SHP77 (cell line): ENCODE results near the gene RMC1.
"Not testable (repeated sequence)": the region's sequence is repeated elsewhere in the genome, so short reads cannot be mapped to it uniquely, and the experiment has no call there.

ENCODE experiments used
- DNase-seq, 2 experiments: peaks; one replicate each; lab custom pipeline; 2025; lab: John Stamatoyannopoulos, UW

Gene RMC1

GRCh38 chr18:23563377-23564043 is 60.2 kb downstream of the RMC1 start:
- DNase-seq, result no peak

- no peak for DNase-seq
Measured at GRCh38 chr18:23565916-23566547, 62.7 kb downstream of the RMC1 start.

DNA sequence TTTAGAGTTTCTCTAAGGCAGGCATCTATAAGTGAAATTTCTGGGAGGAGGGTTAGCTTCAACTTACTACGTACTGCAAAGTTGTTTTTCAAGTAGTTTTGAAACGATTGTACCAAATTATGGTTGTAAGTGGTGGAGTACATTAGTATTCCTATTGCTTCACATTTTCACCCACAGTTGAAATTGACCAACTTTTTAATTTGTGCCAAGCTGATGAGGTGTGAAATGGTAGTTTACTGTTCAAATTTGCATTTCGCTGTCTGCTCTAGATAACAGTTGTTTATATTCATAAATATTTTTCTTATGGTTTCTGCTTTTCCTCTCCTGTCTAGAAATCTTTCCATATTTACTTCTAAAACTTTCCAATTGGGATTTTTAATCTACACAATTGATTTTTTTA is 64.4 kb downstream of the RMC1 start:
- no peak for DNase-seq

DNA sequence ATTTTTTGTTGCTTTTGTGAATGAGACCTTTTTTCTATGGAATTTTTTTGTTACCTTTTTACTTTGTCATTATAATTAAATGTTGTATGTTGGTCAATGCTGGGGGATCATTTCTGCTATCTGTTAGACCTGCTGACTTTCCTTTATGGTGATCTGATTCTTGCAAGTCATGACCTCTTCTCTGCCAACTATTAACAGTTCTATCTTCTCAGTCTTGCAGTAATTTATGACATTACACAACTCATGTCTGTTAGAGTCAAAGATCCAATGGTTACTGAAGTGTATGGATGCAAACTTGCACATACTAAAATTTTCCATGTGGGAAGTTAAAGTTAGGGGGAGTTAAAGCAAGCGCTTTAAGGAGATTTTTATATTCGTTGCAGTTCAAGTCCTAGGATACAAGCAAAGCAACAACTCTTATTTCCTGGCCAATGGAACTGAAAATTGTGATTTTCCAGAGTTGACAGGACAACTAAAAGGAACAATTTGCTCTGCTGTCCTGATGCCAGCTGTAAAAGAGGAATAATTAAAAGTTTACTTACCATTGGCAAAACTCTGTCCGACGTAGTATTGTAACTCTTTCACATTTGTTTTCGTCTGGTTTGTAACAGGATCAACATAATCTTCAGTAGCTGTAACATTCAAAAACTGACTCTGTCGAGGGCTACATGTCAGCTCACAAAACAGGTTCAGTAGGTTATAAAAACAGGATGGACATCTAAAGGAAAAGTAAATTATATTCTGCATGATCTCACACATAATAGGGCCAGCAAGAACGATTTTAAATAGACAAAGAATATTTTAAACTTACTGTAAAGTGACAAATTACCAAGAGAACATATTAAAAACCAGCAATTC is 65.2 kb downstream of the RMC1 start:
- DNase-seq, result no peak

DNA sequence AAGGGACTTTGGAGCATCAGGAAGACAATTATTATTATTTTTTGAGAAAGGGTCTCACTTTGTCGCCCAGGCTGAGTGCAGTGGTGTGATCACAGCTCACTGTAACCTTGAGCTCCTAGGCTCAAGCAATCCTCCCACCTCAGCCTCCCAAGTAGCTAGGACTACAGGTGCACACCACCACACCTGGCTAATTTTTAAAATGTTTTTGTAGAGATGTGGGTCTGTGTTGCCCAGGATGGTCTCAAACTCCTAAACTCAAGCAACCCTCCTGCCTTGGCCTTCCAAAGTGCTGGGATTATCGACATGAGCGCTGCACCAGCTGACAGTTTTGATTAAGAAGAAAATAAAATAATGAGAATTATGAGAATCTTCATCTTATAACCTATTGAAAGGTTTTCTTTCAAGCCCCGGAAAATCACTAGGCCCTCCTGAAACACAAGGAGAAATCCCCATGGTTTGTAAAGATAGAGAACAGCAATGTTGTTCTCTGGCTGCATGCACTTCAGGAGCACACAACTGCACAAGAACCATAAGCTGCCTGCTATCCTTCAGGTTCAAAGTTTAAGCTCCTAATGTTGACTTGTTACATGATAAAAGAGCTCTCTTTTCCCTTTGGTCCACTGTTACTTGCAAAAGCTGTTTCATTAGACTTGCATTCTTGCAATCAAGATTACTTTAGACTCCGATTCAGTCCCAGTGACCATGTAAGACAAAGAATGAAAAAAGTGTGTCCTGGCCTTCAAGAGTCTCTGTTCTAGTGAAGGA is 66.2 kb downstream of the RMC1 start:
- no peak for DNase-seq

DNA sequence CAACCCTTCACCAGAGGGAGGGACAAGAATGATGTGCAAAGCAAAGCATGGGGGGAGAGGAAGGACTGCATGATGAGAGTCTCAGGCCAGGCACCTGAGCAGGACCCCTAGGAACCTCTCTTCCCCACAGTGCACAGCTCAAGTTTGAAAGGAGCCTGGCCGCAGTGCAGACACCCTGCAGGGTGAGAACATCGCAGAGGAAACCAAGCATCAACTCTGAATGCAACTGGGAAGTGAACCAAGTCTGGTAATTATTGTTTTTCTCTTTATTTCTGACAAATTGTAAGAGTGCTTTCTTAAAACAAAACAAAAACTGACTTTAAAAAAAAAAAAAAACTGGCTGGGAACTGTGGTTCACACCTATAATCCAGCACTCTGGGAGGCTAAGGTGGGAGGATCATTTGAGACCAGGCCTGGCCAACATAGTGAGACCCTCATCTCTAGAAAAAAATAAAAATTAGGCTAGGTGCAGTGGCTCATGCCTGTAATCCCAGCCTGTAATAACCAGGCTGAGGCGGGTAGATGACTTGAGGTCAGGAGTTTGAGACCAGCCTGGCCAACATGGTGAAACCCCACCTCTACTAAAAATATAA is 67.7 kb downstream of the RMC1 start:
- DNase-seq, result no peak

DNA sequence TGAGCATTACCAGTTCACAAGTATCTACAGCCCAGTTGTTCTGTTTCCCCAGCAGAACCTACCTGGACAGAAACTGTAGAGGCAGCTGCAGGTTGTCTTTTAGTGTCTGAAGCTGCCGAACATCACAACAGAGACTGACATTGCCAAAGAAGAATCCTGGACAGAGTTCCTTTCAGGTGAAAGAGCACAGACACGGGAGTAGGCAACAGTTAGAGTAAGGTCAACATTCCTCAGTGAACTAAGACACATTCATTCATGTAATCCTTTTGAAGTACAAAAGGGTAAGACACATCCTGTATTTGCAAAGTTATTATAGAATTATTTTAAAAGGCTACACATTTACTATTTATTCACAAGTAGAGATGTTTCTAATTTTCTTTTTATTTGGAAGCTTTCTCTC is 68.7 kb downstream of the RMC1 start:
- no peak for DNase-seq

GRCh38 chr18:23572570-23572969 is 69.3 kb downstream of the RMC1 start:
- no peak for DNase-seq

DNA sequence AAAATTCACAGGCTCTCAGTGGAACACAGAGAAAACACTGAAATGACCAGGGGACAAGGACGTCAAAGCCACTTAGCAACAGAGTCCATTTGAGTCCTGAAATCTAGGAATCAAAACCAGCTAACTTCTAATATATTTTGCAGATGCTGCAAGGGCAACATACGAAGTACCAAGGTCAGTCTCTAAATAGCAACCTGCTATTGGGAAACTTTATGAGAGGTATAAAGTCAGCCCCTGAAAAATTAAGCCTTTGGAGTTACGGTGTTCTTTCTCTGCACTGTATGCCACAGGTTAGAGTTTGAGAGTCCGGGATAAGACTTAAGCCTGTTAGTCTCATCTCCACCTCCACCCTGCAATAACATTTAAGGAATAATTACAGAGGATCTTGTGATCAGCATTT is 69.7 kb downstream of the RMC1 start:
- DNase-seq, result no peak

DNA sequence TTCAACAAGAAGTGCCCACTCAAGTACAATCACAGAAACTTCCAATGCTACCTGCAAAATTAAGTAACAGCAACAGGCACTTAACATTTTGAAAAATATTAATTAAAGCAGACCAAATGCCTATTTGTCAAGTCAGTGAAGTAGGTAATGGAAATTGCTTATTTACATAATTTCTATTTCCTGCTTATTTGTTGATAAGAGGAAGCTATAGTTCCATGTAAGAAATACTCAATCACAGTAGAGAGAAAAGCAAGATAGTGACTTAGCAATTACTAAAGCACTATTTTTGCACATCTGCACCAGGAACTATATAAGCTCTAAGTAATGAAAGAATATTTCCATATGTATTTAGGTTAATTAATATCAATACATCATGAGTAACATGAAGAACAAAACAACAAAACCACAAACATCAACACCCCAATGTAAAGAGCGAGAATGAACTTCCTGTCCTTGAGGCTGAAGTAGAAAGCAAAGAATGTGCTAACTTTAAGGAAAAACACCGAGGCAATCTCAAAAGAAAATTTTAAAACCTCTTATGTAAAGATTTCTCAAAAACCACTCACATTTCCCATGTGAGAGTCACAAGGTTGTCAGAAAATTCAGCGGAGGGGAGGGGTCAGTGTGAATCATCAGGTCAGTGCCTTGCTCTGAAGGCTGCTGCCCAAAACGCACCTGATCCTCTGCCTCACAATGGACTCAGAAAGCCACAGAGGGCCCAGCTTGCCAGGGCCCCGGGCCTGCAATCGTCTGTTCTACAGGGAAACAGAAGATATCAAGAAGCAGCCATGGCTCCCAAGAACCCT is 70.5 kb downstream of the RMC1 start:
- no peak for DNase-seq

DNA sequence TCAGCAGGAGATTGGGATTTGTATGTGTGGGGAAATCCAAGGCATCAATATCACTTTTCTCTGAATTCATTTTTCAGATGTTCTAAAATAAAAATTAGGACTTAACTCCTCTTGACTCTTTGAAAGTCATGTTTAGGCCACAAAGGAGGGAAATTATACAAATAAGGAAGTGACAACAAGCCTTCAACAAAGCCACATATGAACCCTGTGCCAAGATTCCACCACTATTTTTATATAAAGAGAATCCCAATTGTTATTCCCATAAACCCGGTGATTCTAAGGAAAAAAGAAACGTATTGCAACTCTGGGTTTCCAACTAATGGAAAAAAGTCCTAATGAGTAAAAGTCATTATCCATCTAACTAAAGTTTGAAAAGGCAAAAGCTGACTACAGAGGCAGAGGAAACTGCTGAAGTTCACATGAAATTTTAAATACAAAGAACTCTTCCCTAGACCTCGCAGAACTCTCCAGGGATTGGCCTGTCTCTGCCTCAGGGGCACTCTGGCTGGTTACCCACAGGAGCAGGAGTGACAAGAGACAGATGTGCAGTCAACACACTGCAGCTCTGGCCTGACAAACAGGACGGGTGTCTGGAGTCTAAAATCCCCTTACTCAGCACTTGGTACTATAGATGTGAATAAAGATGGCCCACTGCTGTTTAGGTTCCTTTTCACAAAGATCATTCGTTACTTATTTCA is 71.4 kb downstream of the RMC1 start:
- no peak for DNase-seq

- no peak for DNase-seq
Measured at GRCh38 chr18:23575309-23575651, 72.0 kb downstream of the RMC1 start.

DNA sequence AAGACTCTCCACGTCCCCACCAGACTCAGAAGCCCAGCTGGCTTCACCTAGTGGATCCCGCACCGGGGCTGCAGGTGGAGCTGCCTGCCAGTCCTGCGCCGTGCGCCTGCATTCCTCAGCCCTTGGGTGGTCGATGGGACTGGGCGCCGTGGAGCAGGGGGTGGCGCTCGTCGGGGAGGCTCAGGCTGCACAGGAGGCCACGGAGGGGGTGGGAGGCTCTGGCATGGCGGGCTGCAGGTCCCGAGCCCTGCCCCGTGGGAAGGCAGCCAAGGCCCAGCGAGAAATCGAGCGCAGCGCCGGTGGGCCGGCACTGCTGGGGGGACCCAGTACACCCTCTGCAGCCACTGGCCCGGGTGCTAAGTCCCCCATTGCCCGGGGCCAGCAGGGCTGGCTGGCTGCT is 74.2 kb downstream of the RMC1 start:
- DNase-seq, result not testable (repeated sequence)

DNA sequence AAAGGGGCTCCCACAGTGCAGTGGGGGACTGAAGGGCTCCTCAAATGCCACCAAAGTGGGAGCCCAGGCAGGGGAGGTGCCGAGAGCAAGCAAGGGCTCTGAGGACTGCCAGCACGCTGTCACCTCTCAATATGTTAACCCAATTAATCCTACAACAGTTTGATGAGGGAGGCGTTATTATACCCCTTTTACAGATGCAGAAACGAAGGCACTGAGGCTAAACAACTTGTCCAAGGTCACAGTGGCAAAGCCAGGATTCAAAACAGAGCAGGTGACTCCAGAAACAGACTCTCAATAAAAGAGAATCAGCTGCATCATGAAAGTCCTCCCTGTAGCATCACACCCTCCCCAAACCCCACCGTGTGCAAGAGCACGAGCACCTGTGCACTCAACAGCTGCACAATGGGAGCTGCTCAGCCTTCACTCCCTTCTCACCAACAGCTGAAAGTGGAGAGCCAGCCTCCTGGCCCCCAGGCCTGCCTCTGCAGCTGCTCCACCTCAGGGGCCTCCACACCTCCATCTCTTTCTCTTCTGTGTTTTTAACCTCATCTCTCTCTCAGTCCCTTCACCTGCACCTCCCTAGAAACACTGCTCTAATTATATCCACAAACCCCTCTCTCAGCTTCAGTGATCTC is 74.9 kb downstream of the RMC1 start:
- DNase-seq, result peak; percentile 56 to 69

DNA sequence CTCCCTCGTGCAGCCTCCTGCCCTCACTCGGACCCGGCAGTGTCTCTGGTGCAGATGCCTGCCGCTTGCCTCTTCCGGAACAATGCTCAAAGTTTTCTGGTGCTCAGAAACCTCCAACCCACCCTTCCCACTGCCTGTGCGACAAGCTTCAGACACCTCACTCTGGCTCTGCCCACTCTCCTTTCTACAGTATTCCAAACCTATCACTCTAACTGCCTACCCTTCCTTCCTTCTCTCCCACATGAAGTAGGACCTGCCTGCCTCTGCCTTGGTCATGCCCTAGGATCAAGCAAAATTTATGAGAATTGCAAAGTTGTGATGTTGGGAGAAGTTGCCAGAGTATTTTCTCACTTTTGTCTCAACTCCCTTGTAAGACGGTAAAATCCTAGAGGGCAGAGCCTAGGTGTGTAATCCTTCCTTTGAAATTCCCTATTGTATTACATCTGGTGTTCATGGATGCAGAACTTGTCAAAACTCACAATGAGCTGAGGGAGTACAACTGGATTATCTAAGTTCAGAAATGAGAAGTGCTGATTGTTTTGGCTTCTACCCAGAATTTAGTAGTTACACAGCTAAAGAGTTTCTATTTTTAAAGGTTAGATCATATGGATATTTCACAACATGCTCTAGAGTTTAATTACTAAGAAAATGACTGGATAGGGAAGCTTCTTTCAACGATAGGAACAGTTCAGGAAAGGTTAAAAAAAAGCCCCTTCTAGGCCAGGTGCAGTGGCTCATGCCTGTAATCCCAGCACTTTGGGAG is 75.8 kb downstream of the RMC1 start:
- DNase-seq, result no peak

DNA sequence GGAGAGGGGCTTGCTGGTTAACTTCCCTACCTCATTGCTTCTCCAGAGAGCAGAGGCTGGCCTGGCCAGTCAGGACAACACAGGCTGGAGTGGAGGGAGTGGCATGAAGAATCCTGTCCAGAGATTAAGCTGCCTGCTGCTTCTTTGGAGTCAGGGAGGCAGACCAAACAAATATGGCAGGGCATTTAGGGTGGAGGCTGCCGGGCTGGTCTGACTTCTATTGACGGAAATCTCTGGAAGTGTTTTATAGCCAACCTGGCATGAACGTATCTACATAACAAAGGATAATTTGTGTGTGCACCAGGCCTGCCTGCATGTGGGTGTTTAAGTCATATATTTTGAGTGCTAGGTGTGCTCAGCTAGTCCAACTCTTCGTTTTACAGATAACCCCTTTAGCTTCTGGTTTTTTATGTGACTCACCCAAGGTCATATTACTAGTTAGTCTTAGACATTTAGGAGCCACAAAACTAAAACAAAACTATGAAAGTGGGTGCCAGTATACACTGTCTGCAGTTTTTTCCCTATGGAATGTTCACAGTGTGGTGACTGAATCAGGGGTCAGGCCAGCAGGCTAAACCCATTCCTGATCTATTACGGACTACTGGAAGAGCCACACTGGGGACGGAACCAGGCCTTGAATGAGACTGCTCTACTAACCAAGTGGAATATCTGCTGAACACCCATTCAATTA is 77.5 kb downstream of the RMC1 start:
- DNase-seq, result no peak
